Progenitor cell of endocrine pancreas (in vitro differentiated cells): ENCODE data around the gene CNNM3. TPM values are rescaled to one million over a fixed set of nuclear protein-coding genes. Genes with fewer than 3 reads are reported as not detected.

Source experiments
- DNase-seq: peaks from one replicate; pipeline ENCODE4 v3.0.0; 2021; ENCODE audit warnings: low spot score; ENCODE audit not compliant: unreplicated experiment
- H3K27ac Mint-ChIP-seq: 2 replicates; pipeline ENCODE4 v1.8.0; 2021; ENCODE audit warnings: mild to moderate bottlenecking, moderate library complexity, mixed read lengths
- H3K27me3 Mint-ChIP-seq: 2 replicates; pipeline ENCODE4 v1.8.0; 2021; ENCODE audit warnings: mixed read lengths
- H3K36me3 Mint-ChIP-seq: 2 replicates; pipeline ENCODE4 v1.8.0; 2022; ENCODE audit warnings: mixed read lengths; ENCODE audit not compliant: insufficient read depth
- H3K4me1 Mint-ChIP-seq: 2 replicates; pipeline ENCODE4 v1.8.0; 2021; ENCODE audit warnings: low read depth, mixed read lengths
- H3K4me3 Mint-ChIP-seq: 2 replicates; pipeline ENCODE4 v1.8.0; 2021; ENCODE audit warnings: low read depth, mild to moderate bottlenecking, moderate library complexity, mixed read lengths
- H3K9me3 Mint-ChIP-seq: 2 replicates; pipeline ENCODE4 v1.8.0; 2021; ENCODE audit warnings: low read depth, mixed read lengths
- long read RNA-seq: library from polyadenylated mRNA; unstranded; transcript quantifications from one replicate; pipeline ENCODE4 v2.0.0, GENCODE V29; 2020
- total RNA-seq: library from RNA; stranded (reverse); gene quantifications from 2 replicates; pipeline ENCODE4 v1.2.1, GENCODE V29; 2021
- TF ChIP-seq, protein P1 (sequence below): fragments of 200-600 bp; sonication (generic); IDR thresholded peaks from one replicate; pipeline ENCODE4 v1.5.0; 2021; ENCODE audit warnings: antibody characterized with exemption, mild to moderate bottlenecking; ENCODE audit not compliant: unreplicated experiment

The CNNM3 gene
- total RNA-seq = 48.4 and 54.0 TPM in 2 replicates
- long read RNA-seq, partial matches to known transcripts = 1 of 8 reads
- long read RNA-seq, other reads (novel, unspliced or antisense) = 4 of 8 reads

DNA sequence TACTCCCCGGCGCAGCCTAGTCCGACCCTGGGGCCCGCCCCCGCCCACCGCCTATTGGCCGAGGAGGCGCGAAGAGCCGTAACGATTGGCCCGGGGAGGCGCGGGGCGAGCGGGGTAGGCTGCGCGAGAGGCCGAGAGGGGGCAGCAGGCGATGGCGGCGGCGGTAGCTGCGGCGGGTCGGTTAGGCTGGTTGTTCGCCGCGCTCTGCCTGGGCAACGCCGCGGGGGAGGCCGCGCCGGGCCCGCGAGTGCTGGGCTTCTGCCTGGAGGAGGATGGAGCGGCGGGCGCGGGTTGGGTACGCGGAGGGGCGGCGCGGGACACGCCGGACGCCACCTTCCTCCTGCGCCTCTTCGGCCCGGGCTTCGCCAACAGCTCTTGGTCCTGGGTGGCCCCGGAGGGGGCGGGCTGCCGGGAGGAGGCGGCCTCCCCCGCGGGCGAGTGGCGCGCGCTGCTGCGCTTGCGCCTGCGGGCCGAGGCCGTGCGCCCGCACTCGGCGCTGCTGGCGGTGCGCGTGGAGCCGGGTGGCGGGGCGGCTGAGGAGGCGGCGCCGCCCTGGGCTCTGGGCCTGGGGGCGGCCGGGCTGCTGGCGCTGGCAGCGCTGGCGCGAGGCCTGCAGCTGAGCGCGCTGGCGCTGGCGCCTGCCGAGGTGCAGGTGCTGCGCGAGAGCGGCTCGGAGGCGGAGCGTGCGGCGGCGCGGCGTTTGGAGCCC lies at the start of gene CNNM3:
Gene CNNM3, plus strand, starts transcription at position 142 of the 709 bp plus-strand sequence. Its CDS starts 10 bp downstream, at position 152.
- DNase-seq = peak; percentile 98
- Mint-ChIP-seq H3K27ac (peak within 1 kb of the TSS; percentile 81), H3K4me1 (peaks cover 49% of the 10 kb centered on the region)

DNA sequence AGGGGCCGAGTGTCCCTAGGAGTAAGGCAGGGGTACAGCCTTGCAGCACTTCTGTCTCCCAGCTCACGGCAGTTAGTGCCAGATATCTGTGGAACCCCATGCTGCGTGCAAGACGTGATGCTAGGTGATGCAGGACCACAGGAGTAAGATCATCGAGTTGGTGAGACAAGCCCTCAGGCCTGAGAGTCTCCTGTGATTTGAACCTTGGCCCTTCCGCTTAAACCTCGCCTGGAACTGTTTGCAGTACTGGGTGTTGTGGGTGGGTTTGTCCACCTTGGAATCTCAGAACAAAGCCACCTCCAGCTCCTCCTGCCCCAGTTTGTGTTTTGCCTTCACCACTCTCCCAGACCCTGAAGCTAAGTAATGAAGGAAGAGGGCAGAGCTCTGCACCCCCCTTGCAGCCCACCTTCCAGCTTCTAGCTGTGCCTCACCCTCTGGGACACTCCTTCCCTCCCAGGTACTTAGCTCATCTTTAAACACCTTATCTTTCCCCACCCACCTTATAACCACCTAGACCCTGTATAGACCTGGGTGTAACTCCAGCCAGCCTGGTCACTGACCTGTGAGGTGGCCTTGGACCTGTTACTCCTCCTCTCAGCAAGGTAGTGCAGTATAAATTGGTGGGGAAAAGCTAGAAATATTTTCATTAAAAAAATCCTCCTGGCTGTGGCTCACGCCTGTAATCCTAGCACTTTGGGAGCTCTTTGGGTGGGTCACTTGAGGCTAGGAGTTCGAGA lies 48.8 kb upstream of the CNNM3 start:
- H3K9me3 Mint-ChIP-seq = no peaks in the 10 kb centered on the region
- H3K4me1 Mint-ChIP-seq = peaks cover 23% of the 10 kb centered on the region
- no peak overlapping the region for H3K27ac Mint-ChIP-seq
- no peaks in the 10 kb centered on the region for H3K36me3 Mint-ChIP-seq
- no peak overlapping the region for H3K4me3 Mint-ChIP-seq
- TF ChIP-seq, protein P1, sequence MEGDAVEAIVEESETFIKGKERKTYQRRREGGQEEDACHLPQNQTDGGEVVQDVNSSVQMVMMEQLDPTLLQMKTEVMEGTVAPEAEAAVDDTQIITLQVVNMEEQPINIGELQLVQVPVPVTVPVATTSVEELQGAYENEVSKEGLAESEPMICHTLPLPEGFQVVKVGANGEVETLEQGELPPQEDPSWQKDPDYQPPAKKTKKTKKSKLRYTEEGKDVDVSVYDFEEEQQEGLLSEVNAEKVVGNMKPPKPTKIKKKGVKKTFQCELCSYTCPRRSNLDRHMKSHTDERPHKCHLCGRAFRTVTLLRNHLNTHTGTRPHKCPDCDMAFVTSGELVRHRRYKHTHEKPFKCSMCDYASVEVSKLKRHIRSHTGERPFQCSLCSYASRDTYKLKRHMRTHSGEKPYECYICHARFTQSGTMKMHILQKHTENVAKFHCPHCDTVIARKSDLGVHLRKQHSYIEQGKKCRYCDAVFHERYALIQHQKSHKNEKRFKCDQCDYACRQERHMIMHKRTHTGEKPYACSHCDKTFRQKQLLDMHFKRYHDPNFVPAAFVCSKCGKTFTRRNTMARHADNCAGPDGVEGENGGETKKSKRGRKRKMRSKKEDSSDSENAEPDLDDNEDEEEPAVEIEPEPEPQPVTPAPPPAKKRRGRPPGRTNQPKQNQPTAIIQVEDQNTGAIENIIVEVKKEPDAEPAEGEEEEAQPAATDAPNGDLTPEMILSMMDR = no peak
- no peaks in the 10 kb centered on the region for H3K27me3 Mint-ChIP-seq
- no peak for DNase-seq

More for the DNA sequence above, at the start of gene CNNM3:
- Mint-ChIP-seq H3K9me3 (no peaks in the 10 kb centered on the region), H3K36me3 (peaks cover 4% of the 10 kb centered on the region), H3K4me3 (peak within 1 kb of the TSS; percentile 81), H3K27me3 (no peaks in the 10 kb centered on the region)
- TF ChIP-seq, protein P1 = peak; percentile 79

GRCh38 chr2:96768083-96768561 lies 47.9 kb upstream of the CNNM3 start:
- H3K36me3 Mint-ChIP-seq = no peaks in the 10 kb centered on the region
- peak overlapping the region; percentile 21 for H3K27ac Mint-ChIP-seq
- H3K4me3 Mint-ChIP-seq = no peak overlapping the region
- H3K27me3 Mint-ChIP-seq = no peaks in the 10 kb centered on the region
- no peaks in the 10 kb centered on the region for H3K9me3 Mint-ChIP-seq
- peaks cover 15% of the 10 kb centered on the region for H3K4me1 Mint-ChIP-seq
- DNase-seq = no peak
- TF ChIP-seq, protein P1 = no peak

DNA sequence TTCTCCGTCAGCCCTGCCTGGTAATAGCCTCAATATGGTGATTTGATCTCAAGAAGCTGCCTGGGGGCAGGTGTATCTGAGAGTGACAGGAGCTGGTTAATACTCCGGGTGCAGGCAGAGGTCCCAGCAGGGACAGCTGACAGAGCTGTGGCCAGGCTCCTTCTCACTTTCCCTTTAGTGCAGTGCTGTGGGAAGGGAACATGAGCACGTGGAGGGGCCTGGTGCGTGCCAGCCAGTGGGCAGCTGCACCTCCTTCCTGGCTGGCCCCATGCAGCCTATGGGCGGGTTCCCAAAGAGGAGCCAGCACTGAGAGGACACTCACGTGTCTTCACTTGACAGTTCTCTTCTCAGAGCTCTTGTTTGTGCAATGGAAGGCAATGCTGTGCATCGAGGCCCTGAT lies 46.3 kb upstream of the CNNM3 start:
- H3K4me3 Mint-ChIP-seq = no peak overlapping the region
- H3K4me1 Mint-ChIP-seq = peaks cover 3% of the 10 kb centered on the region
- H3K36me3 Mint-ChIP-seq = no peaks in the 10 kb centered on the region
- no peaks in the 10 kb centered on the region for H3K27me3 Mint-ChIP-seq
- TF ChIP-seq, protein P1 = no peak
- H3K9me3 Mint-ChIP-seq = no peaks in the 10 kb centered on the region
- no peak for DNase-seq
- peak overlapping the region; percentile 67 for H3K27ac Mint-ChIP-seq

GRCh38 chr2:96770442-96771202 lies 45.4 kb upstream of the CNNM3 start:
- DNase-seq = no peak
- Mint-ChIP-seq H3K36me3 (no peaks in the 10 kb centered on the region), H3K4me3 (no peak overlapping the region), H3K27me3 (no peaks in the 10 kb centered on the region), H3K27ac (no peak overlapping the region), H3K9me3 (no peaks in the 10 kb centered on the region), H3K4me1 (peaks cover 3% of the 10 kb centered on the region)
- TF ChIP-seq, protein P1 = no peak
